H1 (cell line): ENCODE results near the gene ENTPD5. TPM values are rescaled to one million over a fixed set of nuclear protein-coding genes. Genes with fewer than 3 reads are reported as not detected.

ENCODE experiments used
- CTCF ChIP-seq, 3 experiments: IDR thresholded peaks; 1 replicate in 2 of 3; 2 replicates in 1 of 3; pipeline versions ENCODE4 v1.5.1 to v1.6.1; 2011; ENCODE audit warnings: low read length in 3 of 3, mild to moderate bottlenecking in 3 of 3, inconsistent platforms in 2 of 3, low read depth in 1 of 3, moderate library complexity in 1 of 3; ENCODE audit not compliant: insufficient read depth in 1 of 3; ENCODE audit errors: control extremely low read depth in 1 of 3
- RBBP5 ChIP-seq: IDR thresholded peaks from 2 replicates; pipeline ENCODE4 v1.7.1; 2012; ENCODE audit warnings: low read depth, mild to moderate bottlenecking, inconsistent platforms, low read length, moderate library complexity, borderline replicate concordance
- RFX5 ChIP-seq: IDR thresholded peaks from 2 replicates; pipeline ENCODE4 v1.6.1; 2011; ENCODE audit warnings: low read depth, low read length, improper control_type of control experiment, borderline replicate concordance
- SP2 ChIP-seq: IDR thresholded peaks from 2 replicates; pipeline ENCODE4 v1.6.1; 2012; ENCODE audit warnings: mild to moderate bottlenecking, low read length, inconsistent platforms
- SUZ12 ChIP-seq: fragments of 200-600 bp; sonication (generic); IDR thresholded peaks from 2 replicates; pipeline ENCODE4 v1.6.1; 2012; ENCODE audit warnings: mild to moderate bottlenecking, inconsistent platforms, low read length, moderate library complexity, mixed read lengths
- TCF12 ChIP-seq: IDR thresholded peaks from 2 replicates; pipeline ENCODE4 v1.6.1; 2011; ENCODE audit warnings: low read depth, mild to moderate bottlenecking, low read length
- polyA plus RNA-seq, 7 experiments: library from polyadenylated mRNA; depleted of rRNA in 3 of 7; stranded (reverse) in 5 of 7; unstranded in 2 of 7; fragments of >200 nt in 5 of 7; fragments of 200-250 nt in 2 of 7; gene quantifications; 1 replicate in 5 of 7; 2 replicates in 1 of 7; 4 replicates in 1 of 7; pipeline versions ENCODE4 v1.2.1 to v1.2.3, GENCODE V29; 2011 to 2013; ENCODE audit warnings: missing spikeins in 2 of 7, mixed read lengths in 2 of 7
- total RNA-seq: library from RNA; stranded (reverse); fragmentation: NEBNext Ultra II Directional; extraction: Animal tissue kit (Norgen Biotek cat#: 25700); gene quantifications from 2 replicates; pipeline ENCODE4 v1.2.1, GENCODE V29; 2021
- TF ChIP-seq, protein P1 (sequence below): fragments of 300-600 bp; sonication (generic); IDR thresholded peaks from 2 replicates; pipeline ENCODE4 v1.7.1; 2012; ENCODE audit warnings: low read length, moderate library complexity, mild to moderate bottlenecking, inconsistent platforms; ENCODE audit not compliant: insufficient replicate concordance
- TF ChIP-seq, protein P2 (sequence below): IDR thresholded peaks from 2 replicates; pipeline ENCODE4 v1.6.1; 2012; ENCODE audit warnings: inconsistent platforms

ENTPD5 gene
- total and polyA plus RNA-seq, 2 of the 8 experiments (the other 6 are each of a cell fraction or from before 2014, with no cell fraction given), result 5.0 to 6.5 TPM

DNA sequence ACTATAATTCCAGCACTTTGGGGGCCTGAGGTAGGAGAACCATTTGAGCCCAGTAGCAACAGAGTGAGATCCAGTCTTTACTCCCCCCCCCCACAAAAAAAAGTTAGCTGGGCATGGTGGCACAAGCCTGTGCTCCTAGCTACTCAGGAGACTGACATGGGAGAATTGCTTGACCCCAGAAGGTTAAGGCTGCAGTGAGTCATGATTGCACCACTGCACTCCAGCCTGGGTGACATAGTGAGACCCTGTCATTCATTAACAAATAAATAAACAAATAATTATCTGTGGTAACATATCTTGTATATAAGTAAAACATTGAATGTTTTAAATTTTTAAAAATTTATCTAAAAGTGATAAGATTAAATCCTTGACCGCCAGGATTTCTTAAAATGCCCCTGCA lies 4.8 kb downstream of the ENTPD5 start (continued):
- TF ChIP-seq, protein P1, sequence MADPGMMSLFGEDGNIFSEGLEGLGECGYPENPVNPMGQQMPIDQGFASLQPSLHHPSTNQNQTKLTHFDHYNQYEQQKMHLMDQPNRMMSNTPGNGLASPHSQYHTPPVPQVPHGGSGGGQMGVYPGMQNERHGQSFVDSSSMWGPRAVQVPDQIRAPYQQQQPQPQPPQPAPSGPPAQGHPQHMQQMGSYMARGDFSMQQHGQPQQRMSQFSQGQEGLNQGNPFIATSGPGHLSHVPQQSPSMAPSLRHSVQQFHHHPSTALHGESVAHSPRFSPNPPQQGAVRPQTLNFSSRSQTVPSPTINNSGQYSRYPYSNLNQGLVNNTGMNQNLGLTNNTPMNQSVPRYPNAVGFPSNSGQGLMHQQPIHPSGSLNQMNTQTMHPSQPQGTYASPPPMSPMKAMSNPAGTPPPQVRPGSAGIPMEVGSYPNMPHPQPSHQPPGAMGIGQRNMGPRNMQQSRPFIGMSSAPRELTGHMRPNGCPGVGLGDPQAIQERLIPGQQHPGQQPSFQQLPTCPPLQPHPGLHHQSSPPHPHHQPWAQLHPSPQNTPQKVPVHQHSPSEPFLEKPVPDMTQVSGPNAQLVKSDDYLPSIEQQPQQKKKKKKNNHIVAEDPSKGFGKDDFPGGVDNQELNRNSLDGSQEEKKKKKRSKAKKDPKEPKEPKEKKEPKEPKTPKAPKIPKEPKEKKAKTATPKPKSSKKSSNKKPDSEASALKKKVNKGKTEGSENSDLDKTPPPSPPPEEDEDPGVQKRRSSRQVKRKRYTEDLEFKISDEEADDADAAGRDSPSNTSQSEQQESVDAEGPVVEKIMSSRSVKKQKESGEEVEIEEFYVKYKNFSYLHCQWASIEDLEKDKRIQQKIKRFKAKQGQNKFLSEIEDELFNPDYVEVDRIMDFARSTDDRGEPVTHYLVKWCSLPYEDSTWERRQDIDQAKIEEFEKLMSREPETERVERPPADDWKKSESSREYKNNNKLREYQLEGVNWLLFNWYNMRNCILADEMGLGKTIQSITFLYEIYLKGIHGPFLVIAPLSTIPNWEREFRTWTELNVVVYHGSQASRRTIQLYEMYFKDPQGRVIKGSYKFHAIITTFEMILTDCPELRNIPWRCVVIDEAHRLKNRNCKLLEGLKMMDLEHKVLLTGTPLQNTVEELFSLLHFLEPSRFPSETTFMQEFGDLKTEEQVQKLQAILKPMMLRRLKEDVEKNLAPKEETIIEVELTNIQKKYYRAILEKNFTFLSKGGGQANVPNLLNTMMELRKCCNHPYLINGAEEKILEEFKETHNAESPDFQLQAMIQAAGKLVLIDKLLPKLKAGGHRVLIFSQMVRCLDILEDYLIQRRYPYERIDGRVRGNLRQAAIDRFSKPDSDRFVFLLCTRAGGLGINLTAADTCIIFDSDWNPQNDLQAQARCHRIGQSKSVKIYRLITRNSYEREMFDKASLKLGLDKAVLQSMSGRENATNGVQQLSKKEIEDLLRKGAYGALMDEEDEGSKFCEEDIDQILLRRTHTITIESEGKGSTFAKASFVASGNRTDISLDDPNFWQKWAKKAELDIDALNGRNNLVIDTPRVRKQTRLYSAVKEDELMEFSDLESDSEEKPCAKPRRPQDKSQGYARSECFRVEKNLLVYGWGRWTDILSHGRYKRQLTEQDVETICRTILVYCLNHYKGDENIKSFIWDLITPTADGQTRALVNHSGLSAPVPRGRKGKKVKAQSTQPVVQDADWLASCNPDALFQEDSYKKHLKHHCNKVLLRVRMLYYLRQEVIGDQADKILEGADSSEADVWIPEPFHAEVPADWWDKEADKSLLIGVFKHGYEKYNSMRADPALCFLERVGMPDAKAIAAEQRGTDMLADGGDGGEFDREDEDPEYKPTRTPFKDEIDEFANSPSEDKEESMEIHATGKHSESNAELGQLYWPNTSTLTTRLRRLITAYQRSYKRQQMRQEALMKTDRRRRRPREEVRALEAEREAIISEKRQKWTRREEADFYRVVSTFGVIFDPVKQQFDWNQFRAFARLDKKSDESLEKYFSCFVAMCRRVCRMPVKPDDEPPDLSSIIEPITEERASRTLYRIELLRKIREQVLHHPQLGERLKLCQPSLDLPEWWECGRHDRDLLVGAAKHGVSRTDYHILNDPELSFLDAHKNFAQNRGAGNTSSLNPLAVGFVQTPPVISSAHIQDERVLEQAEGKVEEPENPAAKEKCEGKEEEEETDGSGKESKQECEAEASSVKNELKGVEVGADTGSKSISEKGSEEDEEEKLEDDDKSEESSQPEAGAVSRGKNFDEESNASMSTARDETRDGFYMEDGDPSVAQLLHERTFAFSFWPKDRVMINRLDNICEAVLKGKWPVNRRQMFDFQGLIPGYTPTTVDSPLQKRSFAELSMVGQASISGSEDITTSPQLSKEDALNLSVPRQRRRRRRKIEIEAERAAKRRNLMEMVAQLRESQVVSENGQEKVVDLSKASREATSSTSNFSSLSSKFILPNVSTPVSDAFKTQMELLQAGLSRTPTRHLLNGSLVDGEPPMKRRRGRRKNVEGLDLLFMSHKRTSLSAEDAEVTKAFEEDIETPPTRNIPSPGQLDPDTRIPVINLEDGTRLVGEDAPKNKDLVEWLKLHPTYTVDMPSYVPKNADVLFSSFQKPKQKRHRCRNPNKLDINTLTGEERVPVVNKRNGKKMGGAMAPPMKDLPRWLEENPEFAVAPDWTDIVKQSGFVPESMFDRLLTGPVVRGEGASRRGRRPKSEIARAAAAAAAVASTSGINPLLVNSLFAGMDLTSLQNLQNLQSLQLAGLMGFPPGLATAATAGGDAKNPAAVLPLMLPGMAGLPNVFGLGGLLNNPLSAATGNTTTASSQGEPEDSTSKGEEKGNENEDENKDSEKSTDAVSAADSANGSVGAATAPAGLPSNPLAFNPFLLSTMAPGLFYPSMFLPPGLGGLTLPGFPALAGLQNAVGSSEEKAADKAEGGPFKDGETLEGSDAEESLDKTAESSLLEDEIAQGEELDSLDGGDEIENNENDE, result no peak
- TF ChIP-seq RBBP5 (no peak), SUZ12 (no peak), TCF12 (no peak), RFX5 (no peak), CTCF (IDR thresholded peaks at IDR 0.05; ENCODE audit: control extremely low read depth in 1 of 3, insufficient read depth in 1 of 3, low read depth in 1 of 3, low read length in 3 of 3) (no peak), SP2 (no peak)
- TF ChIP-seq, protein P2, sequence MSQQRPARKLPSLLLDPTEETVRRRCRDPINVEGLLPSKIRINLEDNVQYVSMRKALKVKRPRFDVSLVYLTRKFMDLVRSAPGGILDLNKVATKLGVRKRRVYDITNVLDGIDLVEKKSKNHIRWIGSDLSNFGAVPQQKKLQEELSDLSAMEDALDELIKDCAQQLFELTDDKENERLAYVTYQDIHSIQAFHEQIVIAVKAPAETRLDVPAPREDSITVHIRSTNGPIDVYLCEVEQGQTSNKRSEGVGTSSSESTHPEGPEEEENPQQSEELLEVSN, result no peak
